Measurements from ENCODE around the gene SLC34A3. TPM values are rescaled to one million over a fixed set of nuclear protein-coding genes. Genes with fewer than 3 reads are reported as not detected.

SLC34A3 gene
- not detected for total RNA-seq

DNA sequence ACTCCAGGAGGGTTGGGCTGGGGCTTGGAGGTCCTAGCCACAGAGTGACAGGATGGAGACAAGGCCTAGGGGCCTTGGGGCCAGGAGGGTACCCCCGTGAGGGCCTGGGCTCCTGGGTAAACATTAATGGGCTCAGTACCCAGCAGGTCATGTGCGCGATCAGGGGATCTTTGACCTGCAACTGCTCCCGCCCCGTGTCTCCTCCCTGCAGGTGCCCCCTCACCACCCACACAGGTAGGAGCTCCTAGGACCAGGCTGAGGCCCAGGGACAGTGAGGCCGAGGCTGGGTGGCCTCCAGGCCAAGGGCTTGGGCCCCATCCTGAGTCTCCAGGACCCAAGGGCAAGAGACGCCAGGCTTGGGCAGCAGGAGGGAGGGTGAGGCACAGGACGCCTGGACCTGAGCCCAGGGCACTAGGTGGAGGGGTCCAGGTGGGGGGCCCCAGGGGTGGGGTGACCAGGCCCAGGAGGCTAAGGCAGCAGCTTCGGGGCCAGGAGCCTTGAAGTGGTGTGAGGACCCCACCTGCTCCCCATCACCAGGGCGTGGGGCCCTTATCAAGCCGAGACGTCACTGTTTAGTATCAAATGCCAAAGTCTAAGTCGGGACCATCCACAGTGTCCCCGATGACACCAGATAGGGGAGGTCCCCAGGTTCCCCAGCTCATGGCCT lies at the start of gene SLC34A3:
Gene SLC34A3, plus strand, starts transcription at position 197 of the 667 bp plus-strand sequence. CDS start 802 bp downstream, outside the sequence.
- Histone ChIP-seq H3K4me3 (no peak within 1 kb of the TSS), H3K27ac (no peak within 1 kb of the TSS), H3K27me3 (peaks cover 71% of the 10 kb centered on the region), H3K36me3 (no peaks in the 10 kb centered on the region), H3K9me3 (no peaks in the 10 kb centered on the region), H3K4me1 (peaks cover 5 to 41% (median 23%) of the 10 kb centered on the region in 4 donors)
- DNase-seq = no peak
- intact Hi-C loops (cut with DNase I; ENCODE audit: low total_unique reads) (no loop called here), in situ Hi-C loops (cut with MboI; ENCODE audit: low pct_ligation_motif_present in 1 of 4, low pct_unique_long_range_greater_than_20kb in 1 of 4, low sequenced_read_pairs in 3 of 4) (loop anchor here in 1 of 4 donors (10.0 kb wide), 1 partner anchor 106 kb away; no protein-coding TSS in a partner anchor)
- 46% methylated on average over 13 of the region's 14 CpGs; no CpG with 5 or more reads in 1 of the 2 donors for WGBS, 2 donors (ENCODE audit: low coverage in 1 of 2)
- TF ChIP-seq EP300 (IDR thresholded peaks at IDR 0.05; ENCODE audit: low read depth) = no peak
- no peak for TF ChIP-seq POLR2A (IDR thresholded peaks at IDR 0.05)

DNA sequence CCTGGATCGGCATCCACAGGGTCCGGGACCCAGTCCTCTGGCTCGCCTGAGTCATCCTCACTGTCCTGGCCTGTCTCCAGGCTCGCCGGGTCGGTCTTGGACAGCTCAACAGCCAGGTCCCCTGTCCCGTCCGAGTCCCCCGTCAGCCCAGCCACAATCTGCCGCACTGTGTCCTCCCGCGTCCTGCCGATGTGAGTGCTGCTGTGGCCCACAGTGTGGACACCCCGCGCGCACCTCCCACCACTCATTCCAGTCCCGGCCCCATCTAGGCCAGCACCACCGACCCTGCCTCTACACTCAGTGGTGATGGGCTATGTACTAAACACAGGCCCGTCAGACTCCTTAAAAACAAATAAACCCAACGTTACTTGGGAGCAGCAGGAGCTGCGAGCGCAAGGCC lies 49.0 kb upstream of the SLC34A3 start:
- Histone ChIP-seq H3K27ac (no peak overlapping the region), H3K4me3 (no peak overlapping the region), H3K9me3 (no peaks in the 10 kb centered on the region), H3K36me3 (peaks cover 0 to 39% (median 17%) of the 10 kb centered on the region in 4 donors), H3K4me1 (peaks cover 7 to 12% (median 9%) of the 10 kb centered on the region in 4 donors), H3K27me3 (no peaks in the 10 kb centered on the region)
- WGBS, 2 donors (ENCODE audit: low coverage in 1 of 2) = 91% methylated on average over 22 of the region's 22 CpGs; no CpG with 5 or more reads in 1 of the 2 donors
- intact Hi-C loops (cut with DNase I; ENCODE audit: low total_unique reads) (no loop called here), in situ Hi-C loops (cut with MboI; ENCODE audit: low pct_ligation_motif_present in 1 of 4, low pct_unique_long_range_greater_than_20kb in 1 of 4, low sequenced_read_pairs in 3 of 4) (no loop called here)
- no peak for DNase-seq
- TF ChIP-seq, protein P1, sequence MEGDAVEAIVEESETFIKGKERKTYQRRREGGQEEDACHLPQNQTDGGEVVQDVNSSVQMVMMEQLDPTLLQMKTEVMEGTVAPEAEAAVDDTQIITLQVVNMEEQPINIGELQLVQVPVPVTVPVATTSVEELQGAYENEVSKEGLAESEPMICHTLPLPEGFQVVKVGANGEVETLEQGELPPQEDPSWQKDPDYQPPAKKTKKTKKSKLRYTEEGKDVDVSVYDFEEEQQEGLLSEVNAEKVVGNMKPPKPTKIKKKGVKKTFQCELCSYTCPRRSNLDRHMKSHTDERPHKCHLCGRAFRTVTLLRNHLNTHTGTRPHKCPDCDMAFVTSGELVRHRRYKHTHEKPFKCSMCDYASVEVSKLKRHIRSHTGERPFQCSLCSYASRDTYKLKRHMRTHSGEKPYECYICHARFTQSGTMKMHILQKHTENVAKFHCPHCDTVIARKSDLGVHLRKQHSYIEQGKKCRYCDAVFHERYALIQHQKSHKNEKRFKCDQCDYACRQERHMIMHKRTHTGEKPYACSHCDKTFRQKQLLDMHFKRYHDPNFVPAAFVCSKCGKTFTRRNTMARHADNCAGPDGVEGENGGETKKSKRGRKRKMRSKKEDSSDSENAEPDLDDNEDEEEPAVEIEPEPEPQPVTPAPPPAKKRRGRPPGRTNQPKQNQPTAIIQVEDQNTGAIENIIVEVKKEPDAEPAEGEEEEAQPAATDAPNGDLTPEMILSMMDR (IDR thresholded peaks at IDR 0.05) = no peak
- no peak for TF ChIP-seq EP300 (IDR thresholded peaks at IDR 0.05; ENCODE audit: low read depth)
- no peak for TF ChIP-seq POLR2A (IDR thresholded peaks at IDR 0.05)
- no peak for TF ChIP-seq POLR2AphosphoS5 (IDR thresholded peaks at IDR 0.05)

DNA sequence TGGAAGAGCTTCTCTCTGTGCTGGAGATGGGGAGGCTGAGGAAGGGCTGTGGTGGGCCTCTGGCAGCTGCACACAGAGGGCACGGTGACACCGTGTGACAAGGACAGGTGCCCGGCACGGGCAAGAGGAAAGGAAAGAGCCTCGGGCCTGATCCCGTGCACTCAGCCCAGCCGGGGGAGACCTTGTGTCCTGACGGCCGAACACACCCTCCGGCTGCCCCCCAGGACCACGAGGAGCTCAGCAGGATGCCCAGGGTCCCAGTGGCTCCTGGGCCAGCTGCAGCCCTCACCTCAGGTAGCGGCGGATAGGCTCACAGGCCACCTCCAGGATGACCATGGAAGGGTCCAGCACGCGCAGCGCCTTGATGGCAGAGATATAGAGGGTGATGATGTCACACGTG lies 47.9 kb upstream of the SLC34A3 start:
- no peak for DNase-seq
- no peaks in the 10 kb centered on the region for H3K9me3 ChIP-seq
- TF ChIP-seq, protein P1 (IDR thresholded peaks at IDR 0.05) = no peak
- TF ChIP-seq POLR2A (IDR thresholded peaks at IDR 0.05) (no peak), EP300 (IDR thresholded peaks at IDR 0.05; ENCODE audit: low read depth) (no peak)
- no peaks in the 10 kb centered on the region for H3K27me3 ChIP-seq
- peaks cover 0 to 39% (median 17%) of the 10 kb centered on the region in 4 donors for H3K36me3 ChIP-seq
- H3K4me1 ChIP-seq = peaks cover 18 to 21% (median 19%) of the 10 kb centered on the region in 4 donors
- intact Hi-C loops (cut with DNase I; ENCODE audit: low total_unique reads) = no loop called here
- WGBS, 2 donors (ENCODE audit: low coverage in 1 of 2) = 91% methylated on average over 9 of the region's 17 CpGs; no CpG with 5 or more reads in 1 of the 2 donors
- no peak overlapping the region for H3K27ac ChIP-seq
- H3K4me3 ChIP-seq = no peak overlapping the region
- in situ Hi-C loops (cut with MboI; ENCODE audit: low pct_ligation_motif_present in 1 of 4, low pct_unique_long_range_greater_than_20kb in 1 of 4, low sequenced_read_pairs in 3 of 4) = no loop called here

DNA sequence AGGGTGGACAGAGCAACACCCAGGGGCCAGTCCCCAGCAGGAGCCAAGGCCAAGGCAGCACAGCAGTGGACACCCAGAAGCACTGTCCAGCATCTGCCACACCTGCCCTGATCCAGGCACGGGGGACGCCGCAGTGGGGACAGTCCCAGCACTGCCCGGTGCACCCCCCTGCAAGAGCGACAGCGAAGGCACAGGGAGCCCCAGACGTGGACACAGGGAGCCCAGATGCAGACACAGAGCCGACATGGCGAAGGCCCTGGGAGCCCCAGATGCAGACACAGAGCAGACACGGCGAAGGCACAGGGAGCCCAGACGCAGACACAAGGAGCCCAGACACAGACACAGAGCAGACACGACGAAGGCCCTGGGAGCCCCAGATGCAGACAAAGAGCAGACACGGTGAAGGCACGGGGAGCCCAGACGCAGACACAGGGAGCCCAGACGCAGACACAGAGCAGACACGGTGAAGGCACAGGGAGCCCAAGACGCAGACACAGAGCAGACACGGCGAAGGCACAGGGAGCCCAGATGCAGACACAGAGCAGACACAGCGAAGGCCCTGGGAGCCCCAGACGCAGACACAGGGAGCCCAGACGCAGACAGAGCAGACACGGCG lies 46.6 kb upstream of the SLC34A3 start:
- Histone ChIP-seq H3K4me1 (peaks cover 19 to 23% (median 21%) of the 10 kb centered on the region in 4 donors), H3K9me3 (no peaks in the 10 kb centered on the region), H3K27ac (no peak overlapping the region), H3K36me3 (peaks cover 0 to 39% (median 15%) of the 10 kb centered on the region in 4 donors), H3K4me3 (no peak overlapping the region), H3K27me3 (no peaks in the 10 kb centered on the region)
- no peak for DNase-seq
- no peak for TF ChIP-seq EP300 (IDR thresholded peaks at IDR 0.05; ENCODE audit: low read depth)
- no peak for TF ChIP-seq POLR2A (IDR thresholded peaks at IDR 0.05)
- TF ChIP-seq POLR2AphosphoS5 (IDR thresholded peaks at IDR 0.05) = no peak
- TF ChIP-seq, protein P1 (IDR thresholded peaks at IDR 0.05) = no peak
- intact Hi-C loops (cut with DNase I; ENCODE audit: low total_unique reads) = no loop called here
- in situ Hi-C loops (cut with MboI; ENCODE audit: low pct_ligation_motif_present in 1 of 4, low pct_unique_long_range_greater_than_20kb in 1 of 4, low sequenced_read_pairs in 3 of 4) = no loop called here
- WGBS, 2 donors (ENCODE audit: low coverage in 1 of 2) = 88 to 92% methylated on average over 5 to 27 of the region's 27 CpGs
